Fibroblast of gingiva (primary cell): ENCODE results near the gene MEX3B.
"Not testable (repeated sequence)": the region's sequence is repeated elsewhere in the genome, so short reads cannot be mapped to it uniquely, and the experiment has no call there.

ENCODE experiments used
- DNase-seq: peaks from one replicate; pipeline ENCODE4 v3.0.0-alpha.2; 2011; ENCODE audit warnings: low read depth

Gene MEX3B

GRCh38 chr15:82005239-82005638 is 40.6 kb downstream of the MEX3B start:
- DNase-seq, result no peak

DNA sequence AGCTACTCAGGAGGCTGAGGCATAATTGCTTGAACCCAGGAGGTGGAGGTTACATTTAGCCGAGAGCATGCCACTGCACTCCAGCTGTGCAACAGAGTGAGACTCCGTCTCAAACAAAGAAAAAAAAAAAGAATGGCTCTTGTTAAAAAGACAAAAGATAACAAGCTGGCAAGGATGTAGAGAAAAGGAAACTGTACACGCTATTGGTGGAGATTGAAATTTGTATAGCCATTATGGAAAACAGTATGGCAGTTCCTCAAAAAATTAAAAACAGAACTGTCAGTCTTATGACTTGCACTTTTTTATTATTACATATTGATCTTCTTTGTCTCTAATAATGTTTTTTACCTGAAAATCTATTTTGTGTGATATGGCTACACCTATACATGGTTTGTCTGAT is 41.9 kb downstream of the MEX3B start:
- no peak for DNase-seq

DNA sequence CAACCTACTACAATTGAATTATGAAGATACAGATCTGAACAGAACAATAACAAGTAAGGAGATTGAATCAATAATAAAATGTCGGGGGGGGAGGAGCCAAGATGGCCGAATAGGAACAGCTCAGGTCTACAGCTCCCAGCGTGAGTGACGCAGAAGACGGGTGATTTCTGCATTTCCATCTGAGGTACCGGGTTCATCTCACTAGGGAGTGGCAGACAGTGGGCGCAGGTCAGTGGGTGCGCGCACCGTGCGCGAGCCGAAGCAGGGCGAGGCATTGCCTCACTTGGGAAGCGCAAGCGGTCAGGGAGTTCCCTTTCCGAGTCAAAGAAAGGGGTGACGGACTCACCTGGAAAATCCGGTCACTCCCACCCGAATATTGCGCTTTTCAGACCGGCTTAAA is 50.7 kb downstream of the MEX3B start:
- not testable (repeated sequence) for DNase-seq

DNA sequence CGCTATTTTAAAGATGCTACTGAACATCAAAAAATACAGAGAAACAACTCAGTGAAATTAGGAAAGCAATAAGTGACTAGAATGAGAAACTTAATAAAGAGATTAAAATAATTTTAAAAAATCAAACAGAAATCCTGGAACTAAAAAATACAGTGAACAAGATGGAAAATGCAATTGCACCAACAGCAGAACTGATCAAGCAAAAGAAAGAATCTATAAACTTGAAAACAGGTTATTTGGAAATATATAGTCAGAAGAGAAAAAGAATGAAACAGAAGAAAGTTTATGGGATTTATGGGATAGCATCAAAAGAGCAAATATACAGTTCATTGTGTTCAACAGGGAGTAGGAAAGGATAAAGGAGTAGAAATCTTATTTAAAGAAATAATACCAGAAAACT is 53.3 kb downstream of the MEX3B start:
- DNase-seq, result no peak
